Measurements from ENCODE around the gene MYG1.
"Not testable (repeated sequence)": the region's sequence is repeated elsewhere in the genome, so short reads cannot be mapped to it uniquely, and the experiment has no call there.

Gene MYG1

DNA sequence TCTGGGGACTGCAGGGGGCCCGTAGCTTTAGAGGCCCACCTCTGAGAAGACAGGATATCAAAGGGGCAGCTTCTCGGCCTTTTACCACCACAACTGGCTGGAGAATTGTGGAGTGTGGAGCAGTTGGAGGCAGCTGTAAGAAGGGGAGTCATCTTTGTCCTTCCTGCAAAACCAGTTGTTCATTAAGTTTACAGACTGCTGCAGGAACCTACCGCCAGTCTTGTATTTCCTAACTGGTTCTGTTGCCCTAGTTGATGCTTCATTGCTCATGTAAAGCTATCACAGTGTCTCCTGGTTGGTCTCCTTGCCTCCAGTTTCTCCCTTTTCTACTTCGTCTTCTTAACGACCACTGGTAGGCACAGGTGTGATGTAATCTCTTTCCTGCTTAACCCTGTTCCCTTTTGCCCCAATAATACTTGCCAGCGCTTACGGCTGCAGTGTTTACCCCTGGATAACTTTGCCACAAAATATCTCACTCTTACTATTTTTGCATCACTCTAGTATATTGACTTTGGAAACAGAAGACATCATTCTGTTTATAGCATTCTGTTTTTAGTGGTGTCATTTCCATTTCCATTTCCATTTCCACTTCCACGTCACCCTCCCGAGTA, 19.5 kb upstream of the MYG1 start:
- in situ Hi-C loops (cut with HindIII; ENCODE audit: low sequenced_read_pairs), result no loop called here

DNA sequence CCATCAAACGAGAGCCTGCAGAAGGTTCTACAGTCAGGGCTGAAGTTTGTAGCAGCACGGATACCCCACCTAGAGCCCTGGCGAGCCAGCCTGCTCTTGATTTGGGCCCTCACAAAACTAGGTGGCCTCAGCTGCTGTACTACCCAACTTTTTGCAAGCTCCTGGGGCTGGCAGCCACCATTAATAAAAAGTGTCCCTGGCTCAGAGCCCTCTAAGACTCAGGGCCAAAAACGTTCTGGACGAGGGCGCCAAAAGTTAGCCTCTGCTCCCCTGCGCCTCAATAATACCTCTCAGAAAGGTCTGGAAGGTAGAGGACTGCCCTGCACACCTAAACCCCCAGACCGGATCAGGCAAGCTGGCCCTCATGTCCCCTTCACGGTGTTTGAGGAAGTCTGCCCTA, 13.0 kb upstream of the MYG1 start:
- in situ Hi-C loops (cut with HindIII; ENCODE audit: low sequenced_read_pairs), result loop anchor here (5.0 kb wide), 1 partner anchor 36 kb away; the partner anchor contains the start of gene AAAS

- in situ Hi-C loops (cut with HindIII; ENCODE audit: low sequenced_read_pairs), result loop anchor here (5.0 kb wide), 1 partner anchor 35 kb away; the partner anchor contains the start of gene AAAS
Measured at GRCh38 chr12:53287741-53288216, 11.7 kb upstream of the MYG1 start.

DNA sequence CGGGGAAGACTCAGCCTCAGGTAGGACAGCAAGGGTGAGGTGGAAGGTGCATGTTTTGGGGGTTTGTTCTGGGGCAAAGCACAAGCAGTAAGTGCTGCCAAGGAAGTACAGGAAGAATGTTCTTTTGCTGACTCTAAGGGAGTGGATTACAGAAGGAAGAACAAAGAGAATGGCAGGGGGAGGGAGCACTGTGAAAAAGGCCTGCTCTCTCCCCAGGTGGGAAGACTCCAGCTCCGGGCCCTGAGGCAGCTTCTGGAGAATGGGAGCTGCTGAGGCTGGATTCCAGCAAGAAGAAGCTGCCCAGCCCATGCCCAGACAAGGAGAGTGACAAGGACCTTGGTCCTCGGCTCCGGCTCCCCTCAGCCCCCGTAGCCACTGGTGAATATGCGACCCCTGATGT, 11.2 kb upstream of the MYG1 start:
- in situ Hi-C loops (cut with HindIII; ENCODE audit: low sequenced_read_pairs), result loop anchor here (5.0 kb wide), 1 partner anchor 34 kb away; the partner anchor contains the start of gene AAAS

GRCh38 chr12:53289891-53290290, 9.6 kb upstream of the MYG1 start:
- in situ Hi-C loops (cut with HindIII; ENCODE audit: low sequenced_read_pairs), result loop anchor here (5.0 kb wide), 2 partner anchors 32 to 78 kb away; partner anchors contain the start of gene AAAS

DNA sequence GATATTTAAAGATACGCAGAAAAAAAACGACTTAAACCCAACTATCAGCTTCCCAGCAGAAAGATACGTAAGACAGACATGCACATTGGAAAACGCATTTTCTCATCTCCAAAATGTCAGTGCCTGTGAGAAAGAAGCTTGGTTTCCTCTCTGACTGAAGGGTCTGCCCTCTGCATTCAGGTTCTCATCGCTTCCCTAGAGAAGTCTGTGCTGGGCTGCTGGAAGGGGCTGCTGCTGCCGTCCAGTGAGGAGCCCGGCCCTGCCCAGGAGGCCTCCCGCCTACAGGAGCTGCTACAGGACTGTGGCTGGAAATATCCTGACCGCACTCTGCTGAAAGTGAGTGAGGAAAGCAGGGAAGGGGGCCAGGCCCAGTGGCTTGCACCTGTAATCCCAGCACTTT, 8.8 kb upstream of the MYG1 start:
- in situ Hi-C loops (cut with HindIII; ENCODE audit: low sequenced_read_pairs), result loop anchor here (5.0 kb wide), 1 partner anchor 78 kb away; no protein-coding TSS in a partner anchor

DNA sequence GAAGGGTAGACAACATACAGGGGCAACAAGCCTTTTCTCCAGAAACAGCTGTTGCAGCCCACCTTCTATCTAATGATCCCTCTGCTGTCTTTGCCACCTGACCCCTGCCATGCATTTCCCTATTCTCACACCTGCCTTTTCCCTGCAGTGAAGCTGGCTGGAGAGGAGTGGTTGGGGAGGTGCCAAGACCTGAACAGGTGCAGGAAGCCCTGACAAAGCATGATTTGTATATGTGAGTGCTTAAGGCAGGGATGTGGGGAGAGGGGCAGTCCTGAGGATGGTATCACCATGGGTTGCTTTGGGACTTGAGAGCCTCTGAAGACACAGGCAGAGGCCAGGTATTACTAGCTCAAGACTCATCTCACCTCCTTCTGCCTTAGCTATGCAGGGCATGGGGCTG, 7.1 kb upstream of the MYG1 start:
- in situ Hi-C loops (cut with HindIII; ENCODE audit: low sequenced_read_pairs), result loop anchor here (5.0 kb wide), 1 partner anchor 80 kb away; no protein-coding TSS in a partner anchor

DNA sequence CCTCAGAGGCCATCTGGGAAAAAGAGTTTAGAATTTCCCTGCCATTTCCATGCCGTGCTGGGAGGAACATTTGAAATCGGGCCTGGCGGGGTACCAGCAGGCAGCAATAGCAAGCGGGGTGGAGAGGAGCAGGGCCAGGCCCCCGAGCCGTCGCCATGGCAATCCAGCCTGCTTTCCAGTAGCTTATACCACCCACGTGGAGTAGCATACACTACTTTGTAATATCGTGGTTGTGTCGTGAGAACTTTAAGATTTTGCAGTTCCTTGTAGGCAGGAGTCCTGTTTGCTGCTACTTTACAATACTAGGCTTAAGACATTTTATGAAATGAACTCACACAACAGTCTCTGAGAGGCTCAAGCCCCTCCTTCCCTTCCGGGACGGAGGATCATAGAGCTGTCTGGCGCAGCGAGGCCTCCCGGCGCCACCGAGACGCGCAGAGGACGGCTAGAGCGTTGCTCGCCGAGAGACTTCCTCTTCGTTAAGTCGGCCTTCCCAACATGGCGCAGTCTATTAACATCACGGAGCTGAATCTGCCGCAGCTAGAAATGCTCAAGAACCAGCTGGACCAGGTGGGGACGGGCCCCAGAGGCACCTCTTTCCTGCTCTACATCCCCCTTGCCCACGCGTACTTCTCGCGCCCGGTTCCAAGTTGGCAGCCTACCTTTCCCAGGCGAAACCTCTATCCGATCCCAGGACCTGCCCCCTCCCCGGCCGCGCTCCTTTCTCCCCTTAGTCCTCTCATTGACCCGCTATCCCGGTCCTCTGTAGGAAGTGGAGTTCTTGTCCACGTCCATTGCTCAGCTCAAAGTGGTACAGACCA, 4.2 kb upstream of the MYG1 start, which contains the start of gene PFDN5:
PFDN5 (plus strand) TSS at position 473 of the 821 bp plus-strand sequence; CDS start at position 499, 26 bp downstream.
- in situ Hi-C loops (cut with HindIII; ENCODE audit: low sequenced_read_pairs), result no loop called here

GRCh38 chr12:53295891-53296219, 3.6 kb upstream of the MYG1 start:
- in situ Hi-C loops (cut with HindIII; ENCODE audit: low sequenced_read_pairs), result no loop called here

DNA sequence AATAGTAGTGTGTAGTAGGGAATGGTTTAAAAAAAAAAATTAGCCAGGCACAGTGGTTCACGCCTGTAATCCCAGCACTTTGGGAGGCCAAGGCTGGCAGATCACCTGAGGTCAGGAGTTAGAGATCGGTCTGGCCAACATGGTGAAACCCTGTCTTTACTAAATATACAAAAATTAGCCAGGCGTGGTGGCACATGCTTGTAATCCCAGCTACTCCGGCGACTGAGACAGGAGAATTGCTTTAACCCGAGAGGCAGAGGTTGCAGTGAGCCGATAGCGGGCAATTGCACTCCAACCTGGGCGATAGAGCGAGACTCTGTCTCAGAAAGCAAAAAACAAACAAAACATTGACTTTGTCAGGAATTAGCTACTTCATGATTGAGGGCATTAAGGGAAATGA, 2.4 kb upstream of the MYG1 start:
- in situ Hi-C loops (cut with HindIII; ENCODE audit: low sequenced_read_pairs), result not testable (repeated sequence)

- in situ Hi-C loops (cut with HindIII; ENCODE audit: low sequenced_read_pairs), result no loop called here
Measured at GRCh38 chr12:53298164-53298563, 1.3 kb upstream of the MYG1 start.

DNA sequence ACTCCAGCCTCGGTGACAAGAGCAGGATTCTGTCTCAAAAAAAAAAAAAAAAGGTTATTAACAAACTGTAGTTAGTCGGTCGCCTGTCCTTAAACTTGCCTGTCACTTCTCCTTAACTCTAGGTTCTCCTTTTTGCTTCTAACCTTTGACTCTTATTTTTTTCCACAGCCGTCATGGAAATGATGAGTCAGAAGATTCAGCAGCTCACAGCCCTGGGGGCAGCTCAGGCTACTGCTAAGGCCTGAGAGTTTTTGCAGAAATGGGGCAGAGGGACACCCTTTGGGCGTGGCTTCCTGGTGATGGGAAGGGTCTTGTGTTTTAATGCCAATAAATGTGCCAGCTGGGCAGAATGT, 418 bp upstream of the MYG1 start:
- in situ Hi-C loops (cut with HindIII; ENCODE audit: low sequenced_read_pairs), result no loop called here

DNA sequence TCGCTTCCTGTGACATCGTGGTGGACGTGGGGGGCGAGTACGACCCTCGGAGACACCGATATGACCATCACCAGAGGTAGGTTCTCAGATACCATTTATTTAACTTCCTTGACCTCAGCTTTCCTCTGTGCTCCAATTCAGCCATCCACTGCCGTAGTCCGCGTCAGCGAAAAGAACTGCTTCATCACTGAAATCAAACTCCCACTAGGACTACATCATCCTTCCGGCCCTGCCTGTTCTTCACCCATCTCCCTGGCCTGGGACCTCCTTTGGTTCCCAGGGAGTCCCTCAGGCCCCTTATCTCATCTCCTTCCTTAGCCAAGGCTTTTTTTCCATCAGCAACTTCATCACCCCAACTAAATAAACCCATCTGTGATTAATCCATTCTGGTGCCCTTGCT, 692 bp downstream of the MYG1 start:
- in situ Hi-C loops (cut with HindIII; ENCODE audit: low sequenced_read_pairs), result no loop called here

GRCh38 chr12:53302903-53303302, 3.4 kb downstream of the MYG1 start:
- in situ Hi-C loops (cut with HindIII; ENCODE audit: low sequenced_read_pairs), result no loop called here

DNA sequence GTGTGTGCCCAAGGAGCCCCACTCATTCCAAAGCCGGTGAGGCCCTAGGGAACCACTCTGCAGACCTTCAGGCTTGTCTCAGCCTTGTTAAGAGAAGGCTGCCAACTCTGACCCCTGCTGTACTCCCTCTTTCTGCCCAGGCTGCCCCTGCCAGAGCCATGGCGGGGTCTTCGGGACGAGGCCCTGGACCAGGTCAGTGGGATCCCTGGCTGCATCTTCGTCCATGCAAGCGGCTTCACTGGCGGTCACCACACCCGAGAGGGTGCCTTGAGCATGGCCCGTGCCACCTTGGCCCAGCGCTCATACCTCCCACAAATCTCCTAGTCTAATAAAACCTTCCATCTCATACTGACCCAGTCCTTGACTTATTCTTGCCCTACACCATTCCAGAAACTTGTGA, 7.3 kb downstream of the MYG1 start:
- in situ Hi-C loops (cut with HindIII; ENCODE audit: low sequenced_read_pairs), result no loop called here

DNA sequence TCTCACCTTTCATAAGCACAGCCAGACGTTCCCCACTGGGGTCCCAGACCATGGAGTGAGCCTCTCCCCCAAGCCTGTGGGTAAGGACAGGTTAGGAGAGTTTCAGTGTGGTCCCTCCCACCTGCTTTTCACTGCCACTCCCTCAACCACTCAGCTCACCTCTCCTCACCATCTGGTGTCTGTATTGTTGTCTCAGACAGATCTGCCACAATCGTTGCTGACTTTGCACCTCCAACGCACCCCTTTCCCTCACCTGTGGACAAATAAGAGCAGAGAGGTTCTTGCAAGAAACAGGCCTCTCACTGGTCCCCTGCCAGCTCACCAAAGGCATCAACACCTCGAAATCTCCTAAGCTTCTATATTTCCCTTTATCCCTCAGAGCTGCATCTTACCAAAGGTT, 8.8 kb downstream of the MYG1 start:
- in situ Hi-C loops (cut with HindIII; ENCODE audit: low sequenced_read_pairs), result no loop called here

- in situ Hi-C loops (cut with HindIII; ENCODE audit: low sequenced_read_pairs), result no loop called here
Measured at GRCh38 chr12:53313996-53314395, 14.5 kb downstream of the MYG1 start.

GRCh38 chr12:53320352-53321195, 21.1 kb downstream of the MYG1 start:
- in situ Hi-C loops (cut with HindIII; ENCODE audit: low sequenced_read_pairs), result loop anchor here (5.0 to 10.0 kb wide), 3 partner anchors 33 to 106 kb away; a partner anchor contains a TSS

DNA sequence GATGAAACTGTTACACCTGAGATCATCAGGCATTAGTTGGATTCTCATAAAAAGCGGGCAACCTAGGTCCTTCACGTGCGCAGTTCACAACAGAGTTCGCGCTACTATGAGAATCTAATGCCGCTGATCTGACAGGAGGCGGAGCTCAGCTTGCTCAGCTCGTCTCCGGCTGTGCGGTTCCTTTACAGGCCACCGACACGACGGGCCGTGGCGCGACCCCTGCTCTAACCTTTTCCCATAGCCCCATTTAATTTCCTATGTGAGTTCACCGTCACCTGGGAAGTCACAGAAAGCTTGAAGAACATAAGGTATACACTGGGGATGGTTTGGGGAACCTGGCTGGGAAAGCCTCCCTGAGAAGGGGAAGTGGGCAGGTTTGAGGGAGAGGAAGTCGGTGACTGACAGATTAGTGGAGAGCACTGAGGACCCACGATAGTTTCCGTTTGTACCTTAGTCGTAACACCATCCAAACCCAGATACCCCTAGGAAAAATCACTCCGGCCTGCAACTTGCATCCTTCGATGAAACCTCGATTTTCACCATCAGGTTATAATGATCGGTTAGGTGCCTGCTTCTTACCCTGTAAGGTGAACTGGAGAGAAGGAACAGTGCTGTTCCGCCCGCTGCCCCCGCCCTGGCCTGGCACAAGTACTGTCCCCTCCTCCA, 24.8 kb downstream of the MYG1 start:
- in situ Hi-C loops (cut with HindIII; ENCODE audit: low sequenced_read_pairs), result loop anchor here (5.0 to 10.0 kb wide), 3 partner anchors 37 to 109 kb away; a partner anchor contains a TSS

GRCh38 chr12:53324779-53325510, 25.4 kb downstream of the MYG1 start:
- in situ Hi-C loops (cut with HindIII; ENCODE audit: low sequenced_read_pairs), result loop anchor here (5.0 to 10.0 kb wide), 3 partner anchors 38 to 110 kb away; a partner anchor contains a TSS
